Gastroesophageal sphincter (tissue), 3 donors: Measurements from ENCODE around the gene LMTK2.

Experiments
- CTCF ChIP-seq, 4 experiments: fragments of 200-600 bp in 2 of 4; fragments of 450-650 bp in 2 of 4; sonication (generic) in 1 of 4; IDR thresholded peaks; one replicate each; pipeline ENCODE4 v1.5.1; 2017 to 2019; ENCODE audit warnings: antibody characterized with exemption in 4 of 4, mild to moderate bottlenecking in 2 of 4, moderate library complexity in 2 of 4
- EP300 ChIP-seq: sonication (generic); formaldehyde crosslinking; IDR thresholded peaks from one replicate; pipeline ENCODE4 v1.6.1; 2017; ENCODE audit warnings: antibody characterized with exemption, mild to moderate bottlenecking
- POLR2A ChIP-seq, 2 donors: fragments of 450-650 bp; IDR thresholded peaks; one replicate each; pipeline ENCODE4 v1.6.1; 2017; ENCODE audit warnings: antibody characterized with exemption in 2 of 2, mild to moderate bottlenecking in 2 of 2, moderate library complexity in 1 of 2
- POLR2AphosphoS5 ChIP-seq: sonication (generic); formaldehyde crosslinking; IDR thresholded peaks from one replicate; pipeline ENCODE4 v1.6.1; 2017; ENCODE audit warnings: antibody characterized with exemption

- TF ChIP-seq POLR2A (IDR thresholded peaks at IDR 0.05) (no peak), CTCF (IDR thresholded peaks at IDR 0.05) (no peak), EP300 (no peak), POLR2AphosphoS5 (no peak)
Observed at GRCh38 chr7:98211221-98211675, 104.6 kb downstream of the LMTK2 start, which contains the start of gene BHLHA15.
